Neural cell (in vitro differentiated cells): ENCODE data around the gene ADARB2. TPM values are rescaled to one million over a fixed set of nuclear protein-coding genes. Genes with fewer than 3 reads are reported as not detected.

ENCODE experiments used
- H2AFZ ChIP-seq: fragments of 200-600, 300-800 bp; sonication (generic), shearing (Covaris generic); 2 replicates; pipeline ENCODE4 v1.6.0; 2014; ENCODE audit warnings: low read depth, mild to moderate bottlenecking, antibody characterized with exemption, low read length, moderate library complexity
- H3F3A ChIP-seq: fragments of 200-600 bp; shearing (Covaris generic); 2 replicates; pipeline ENCODE4 v1.6.1; 2016; ENCODE audit warnings: mild to moderate bottlenecking, moderate library complexity, mixed read lengths, antibody characterized with exemption, low read length; ENCODE audit not compliant: insufficient read depth, poor library complexity, severe bottlenecking
- H3K27ac ChIP-seq: fragments of 200-600, 300-800 bp; sonication (generic), shearing (Covaris generic); 2 replicates; pipeline ENCODE4 v1.5.1; 2014; ENCODE audit warnings: mild to moderate bottlenecking, low read length, moderate library complexity
- H3K27me3 ChIP-seq: fragments of 300-800, 200-600 bp; sonication (generic), shearing (Covaris generic); 2 replicates; pipeline ENCODE4 v1.6.0; 2014; ENCODE audit warnings: mild to moderate bottlenecking, low read depth, low read length, moderate library complexity; ENCODE audit not compliant: insufficient read depth
- H3K36me3 ChIP-seq: fragments of 300-800, 200-600 bp; sonication (generic), shearing (Covaris generic); 2 replicates; pipeline ENCODE4 v1.5.1; 2014; ENCODE audit warnings: mild to moderate bottlenecking, antibody characterized with exemption, low read length, moderate library complexity; ENCODE audit not compliant: insufficient read depth
- H3K4me2 ChIP-seq: fragments of 300-800, 200-600 bp; sonication (generic), shearing (Covaris generic); 2 replicates; pipeline ENCODE4 v1.6.0; 2014; ENCODE audit warnings: mild to moderate bottlenecking, low read length
- H3K4me3 ChIP-seq: fragments of 300-800, 200-600 bp; sonication (generic), shearing (Covaris generic); 2 replicates; pipeline ENCODE4 v1.5.1; 2014; ENCODE audit warnings: mild to moderate bottlenecking, low read length, moderate library complexity
- H3K79me2 ChIP-seq: fragments of 200-600 bp; shearing (Covaris generic); replicated peaks from 2 replicates; pipeline ENCODE4 v1.6.0; 2014; ENCODE audit warnings: mild to moderate bottlenecking, low read length, moderate library complexity; ENCODE audit not compliant: insufficient read depth
- H3K9ac ChIP-seq: fragments of 300-800, 200-600 bp; sonication (generic), shearing (Covaris generic); 2 replicates; pipeline ENCODE4 v1.6.1; 2016; ENCODE audit warnings: mild to moderate bottlenecking, low read length, mixed read lengths
- H3K9me2 ChIP-seq: fragments of 200-600 bp; shearing (Covaris generic); 2 replicates; pipeline ENCODE4 v1.6.1; 2016; ENCODE audit warnings: mild to moderate bottlenecking, low read length, mixed read lengths; ENCODE audit not compliant: insufficient read depth
- H3K9me3 ChIP-seq: fragments of 200-600, 300-800 bp; sonication (generic), shearing (Covaris generic); 2 replicates; pipeline ENCODE4 v1.6.1; 2016; ENCODE audit warnings: mild to moderate bottlenecking, mixed run types, low read length, moderate library complexity, mixed read lengths
- H4K20me1 ChIP-seq: fragments of 200-600 bp; shearing (Covaris generic); 2 replicates; pipeline ENCODE4 v1.6.1; 2016; ENCODE audit warnings: mild to moderate bottlenecking, mixed run types; ENCODE audit not compliant: insufficient read depth
- EP300 ChIP-seq: fragments of 450-650 bp; conservative IDR thresholded peaks from 2 replicates; pipeline ENCODE4 v1.6.1; 2014; ENCODE audit warnings: antibody characterized with exemption, mild to moderate bottlenecking, moderate library complexity; ENCODE audit not compliant: poor library complexity, severe bottlenecking
- EZH2 ChIP-seq: fragments of 200-600, 300-800 bp; shearing (Covaris generic), sonication (generic); IDR thresholded peaks from 2 replicates; pipeline ENCODE4 v1.6.1; 2014; ENCODE audit warnings: antibody characterized with exemption, low read length, borderline replicate concordance, mild to moderate bottlenecking; ENCODE audit not compliant: insufficient read depth, poor library complexity, severe bottlenecking
- MXI1 ChIP-seq: fragments of 450-650 bp; conservative IDR thresholded peaks from 2 replicates; pipeline ENCODE4 v1.6.1; 2014; ENCODE audit warnings: antibody characterized with exemption, mild to moderate bottlenecking; ENCODE audit not compliant: poor library complexity, severe bottlenecking
- POLR2AphosphoS5 ChIP-seq: IDR thresholded peaks from 2 replicates; pipeline ENCODE4 v1.6.1; 2012
- RAD21 ChIP-seq: fragments of 450-650 bp; conservative IDR thresholded peaks from 2 replicates; pipeline ENCODE4 v1.6.1; 2014; ENCODE audit warnings: antibody characterized with exemption, mild to moderate bottlenecking, moderate library complexity
- SMC3 ChIP-seq: fragments of 450-650 bp; conservative IDR thresholded peaks from 2 replicates; pipeline ENCODE4 v1.6.1; 2014; ENCODE audit warnings: antibody characterized with exemption, mild to moderate bottlenecking, moderate library complexity; ENCODE audit not compliant: poor library complexity
- TAF1 ChIP-seq: IDR thresholded peaks from 2 replicates; pipeline ENCODE4 v1.6.1; 2012; ENCODE audit warnings: low read depth
- polyA plus RNA-seq: library from polyadenylated mRNA; depleted of rRNA; stranded (reverse); fragments of >200 nt; gene quantifications from 2 replicates; pipeline ENCODE4 v1.2.3, GENCODE V29; 2014
- TF ChIP-seq, protein P1 (sequence below): fragments of 450-650 bp; IDR thresholded peaks from 2 replicates; pipeline ENCODE4 v1.5.1; 2014; ENCODE audit warnings: antibody characterized with exemption, mild to moderate bottlenecking, moderate library complexity; ENCODE audit not compliant: poor library complexity, severe bottlenecking
- TF ChIP-seq, protein P2 (sequence below): IDR thresholded peaks from 2 replicates; pipeline ENCODE4 v1.6.1; 2012; ENCODE audit warnings: borderline replicate concordance

The ADARB2 gene
- polyA plus RNA-seq, 1 donor from 2014 or later: 3.6 TPM

DNA sequence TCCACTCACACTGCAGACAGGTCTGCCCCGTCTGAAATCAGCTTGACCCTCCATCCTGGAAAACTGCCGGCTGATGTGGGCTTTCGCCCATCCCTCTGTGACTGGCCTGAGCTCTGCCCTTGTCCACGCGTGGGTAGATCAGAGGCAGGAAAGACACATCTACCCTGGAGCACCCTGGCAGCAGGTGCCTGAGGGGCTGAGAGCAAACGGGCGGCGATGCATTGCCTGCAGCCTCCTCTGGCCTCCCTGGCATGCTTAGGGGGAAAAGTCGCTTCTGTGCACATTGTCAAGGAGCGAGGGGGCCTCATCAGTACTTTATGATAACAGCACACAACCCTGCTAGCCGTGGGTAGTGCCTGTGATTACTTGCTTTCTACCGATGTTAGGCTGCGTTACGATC, 109.4 kb downstream of the ADARB2 start:
- no peak overlapping the region for H3K9ac ChIP-seq
- no peaks in the 10 kb centered on the region for H3K27me3 ChIP-seq
- H3F3A ChIP-seq: no peaks in the 10 kb centered on the region
- no peaks in the 10 kb centered on the region for H3K36me3 ChIP-seq
- no peak overlapping the region for H3K4me2 ChIP-seq
- H3K9me2 ChIP-seq: no peaks in the 10 kb centered on the region
- H3K9me3 ChIP-seq: no peaks in the 10 kb centered on the region
- TF ChIP-seq, protein P1, sequence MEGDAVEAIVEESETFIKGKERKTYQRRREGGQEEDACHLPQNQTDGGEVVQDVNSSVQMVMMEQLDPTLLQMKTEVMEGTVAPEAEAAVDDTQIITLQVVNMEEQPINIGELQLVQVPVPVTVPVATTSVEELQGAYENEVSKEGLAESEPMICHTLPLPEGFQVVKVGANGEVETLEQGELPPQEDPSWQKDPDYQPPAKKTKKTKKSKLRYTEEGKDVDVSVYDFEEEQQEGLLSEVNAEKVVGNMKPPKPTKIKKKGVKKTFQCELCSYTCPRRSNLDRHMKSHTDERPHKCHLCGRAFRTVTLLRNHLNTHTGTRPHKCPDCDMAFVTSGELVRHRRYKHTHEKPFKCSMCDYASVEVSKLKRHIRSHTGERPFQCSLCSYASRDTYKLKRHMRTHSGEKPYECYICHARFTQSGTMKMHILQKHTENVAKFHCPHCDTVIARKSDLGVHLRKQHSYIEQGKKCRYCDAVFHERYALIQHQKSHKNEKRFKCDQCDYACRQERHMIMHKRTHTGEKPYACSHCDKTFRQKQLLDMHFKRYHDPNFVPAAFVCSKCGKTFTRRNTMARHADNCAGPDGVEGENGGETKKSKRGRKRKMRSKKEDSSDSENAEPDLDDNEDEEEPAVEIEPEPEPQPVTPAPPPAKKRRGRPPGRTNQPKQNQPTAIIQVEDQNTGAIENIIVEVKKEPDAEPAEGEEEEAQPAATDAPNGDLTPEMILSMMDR: no peak
- TF ChIP-seq POLR2AphosphoS5 (no peak), SMC3 (no peak), TAF1 (no peak), MXI1 (no peak), EP300 (no peak), RAD21 (no peak), EZH2 (no peak)
- TF ChIP-seq, protein P2, sequence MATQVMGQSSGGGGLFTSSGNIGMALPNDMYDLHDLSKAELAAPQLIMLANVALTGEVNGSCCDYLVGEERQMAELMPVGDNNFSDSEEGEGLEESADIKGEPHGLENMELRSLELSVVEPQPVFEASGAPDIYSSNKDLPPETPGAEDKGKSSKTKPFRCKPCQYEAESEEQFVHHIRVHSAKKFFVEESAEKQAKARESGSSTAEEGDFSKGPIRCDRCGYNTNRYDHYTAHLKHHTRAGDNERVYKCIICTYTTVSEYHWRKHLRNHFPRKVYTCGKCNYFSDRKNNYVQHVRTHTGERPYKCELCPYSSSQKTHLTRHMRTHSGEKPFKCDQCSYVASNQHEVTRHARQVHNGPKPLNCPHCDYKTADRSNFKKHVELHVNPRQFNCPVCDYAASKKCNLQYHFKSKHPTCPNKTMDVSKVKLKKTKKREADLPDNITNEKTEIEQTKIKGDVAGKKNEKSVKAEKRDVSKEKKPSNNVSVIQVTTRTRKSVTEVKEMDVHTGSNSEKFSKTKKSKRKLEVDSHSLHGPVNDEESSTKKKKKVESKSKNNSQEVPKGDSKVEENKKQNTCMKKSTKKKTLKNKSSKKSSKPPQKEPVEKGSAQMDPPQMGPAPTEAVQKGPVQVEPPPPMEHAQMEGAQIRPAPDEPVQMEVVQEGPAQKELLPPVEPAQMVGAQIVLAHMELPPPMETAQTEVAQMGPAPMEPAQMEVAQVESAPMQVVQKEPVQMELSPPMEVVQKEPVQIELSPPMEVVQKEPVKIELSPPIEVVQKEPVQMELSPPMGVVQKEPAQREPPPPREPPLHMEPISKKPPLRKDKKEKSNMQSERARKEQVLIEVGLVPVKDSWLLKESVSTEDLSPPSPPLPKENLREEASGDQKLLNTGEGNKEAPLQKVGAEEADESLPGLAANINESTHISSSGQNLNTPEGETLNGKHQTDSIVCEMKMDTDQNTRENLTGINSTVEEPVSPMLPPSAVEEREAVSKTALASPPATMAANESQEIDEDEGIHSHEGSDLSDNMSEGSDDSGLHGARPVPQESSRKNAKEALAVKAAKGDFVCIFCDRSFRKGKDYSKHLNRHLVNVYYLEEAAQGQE: no peak
- H3K27ac ChIP-seq: no peak overlapping the region
- no peaks in the 10 kb centered on the region for H3K79me2 ChIP-seq
- H2AFZ ChIP-seq: no peak overlapping the region
- H3K4me3 ChIP-seq: no peak overlapping the region
- no peaks in the 10 kb centered on the region for H4K20me1 ChIP-seq

DNA sequence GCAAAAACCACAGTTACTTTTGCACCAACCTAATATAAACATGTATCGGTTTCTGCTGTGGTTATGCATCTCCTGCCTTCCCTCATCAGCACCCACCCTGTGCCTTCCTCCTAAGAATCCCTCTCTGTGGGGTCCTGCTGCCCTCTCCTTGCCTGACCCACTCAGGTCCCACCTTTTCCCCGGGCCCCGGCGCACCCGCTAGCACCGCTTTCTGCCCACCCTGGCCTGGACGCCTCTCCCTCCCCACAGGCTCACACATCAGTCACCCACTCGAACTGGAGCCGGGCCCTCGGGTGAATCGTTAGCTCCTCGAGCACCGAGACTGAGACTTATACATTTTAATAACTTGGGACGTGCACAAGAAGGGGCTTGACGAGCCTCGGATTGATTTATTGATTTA, 110.5 kb downstream of the ADARB2 start:
- TF ChIP-seq TAF1: no peak
- no peak for TF ChIP-seq SMC3
- no peak for TF ChIP-seq POLR2AphosphoS5
- TF ChIP-seq, protein P2: no peak
- no peak for TF ChIP-seq EP300
- no peak for TF ChIP-seq RAD21
- TF ChIP-seq MXI1: no peak
- TF ChIP-seq, protein P1: no peak
- TF ChIP-seq EZH2: no peak
- no peak overlapping the region for H3K4me3 ChIP-seq
- H3F3A ChIP-seq: no peaks in the 10 kb centered on the region
- no peak overlapping the region for H3K9ac ChIP-seq
- no peak overlapping the region for H3K4me2 ChIP-seq
- no peaks in the 10 kb centered on the region for H3K79me2 ChIP-seq
- no peaks in the 10 kb centered on the region for H3K36me3 ChIP-seq
- no peak overlapping the region for H3K27ac ChIP-seq
- H2AFZ ChIP-seq: no peak overlapping the region
- H3K9me3 ChIP-seq: no peaks in the 10 kb centered on the region
- no peaks in the 10 kb centered on the region for H3K9me2 ChIP-seq
- no peaks in the 10 kb centered on the region for H4K20me1 ChIP-seq
- no peaks in the 10 kb centered on the region for H3K27me3 ChIP-seq
